Heart left ventricle (tissue), 13 donors: ENCODE data around the gene BNIP3.

Experiments
- CTCF ChIP-seq, 12 donors: fragments of 200-600 bp; sonication (generic) in 4 of 12; IDR thresholded peaks; one replicate each; pipeline versions ENCODE4 v1.5.0 to v1.8.0; 2018 to 2022; ENCODE audit warnings: antibody characterized with exemption in 12 of 12, mild to moderate bottlenecking in 5 of 12
- POLR2A ChIP-seq, 2 donors: fragments of 450-650 bp; IDR thresholded peaks; one replicate each; pipeline ENCODE4 v1.6.1; 2017; ENCODE audit warnings: antibody characterized with exemption in 2 of 2, mild to moderate bottlenecking in 2 of 2, moderate library complexity in 2 of 2
- donor health status: ischemic (EF 13 %, LVEDD 7.1; RV severe dilation, severe dysfunction).
- donor health status: DM: no; HTN: yes; CAD: no.
- donor health status: DM: no; HTN: no; CAD: no.
- donor health status: ischemic (EF 25% LVEDD 6.9; RV normal size, moderate dysfunction).
- donor health status: ischemic (EF 25% LVEDD 5.7; RV mildly dilated, moderate dysfunction).
- donor health status: ischemic (EF 35%, LVEDD 5.7; RV mildly dilated, moderate dysfunction).
- donor health status: nonischemic (EF 11% LVEDD 7.7; RV severe dilation, severe dysfunction).
- donor health status: DM: yes; HTN: yes; CAD: no.
- donor health status: PGD.
- donor health status: ischemic (EF 29% LVEDD 5.4; RV normal size, mild dysfunction).
- donor health status: nonischemic (EF 23%, LVEDD 6.1; RV moderate dilation, normal function).

DNA sequence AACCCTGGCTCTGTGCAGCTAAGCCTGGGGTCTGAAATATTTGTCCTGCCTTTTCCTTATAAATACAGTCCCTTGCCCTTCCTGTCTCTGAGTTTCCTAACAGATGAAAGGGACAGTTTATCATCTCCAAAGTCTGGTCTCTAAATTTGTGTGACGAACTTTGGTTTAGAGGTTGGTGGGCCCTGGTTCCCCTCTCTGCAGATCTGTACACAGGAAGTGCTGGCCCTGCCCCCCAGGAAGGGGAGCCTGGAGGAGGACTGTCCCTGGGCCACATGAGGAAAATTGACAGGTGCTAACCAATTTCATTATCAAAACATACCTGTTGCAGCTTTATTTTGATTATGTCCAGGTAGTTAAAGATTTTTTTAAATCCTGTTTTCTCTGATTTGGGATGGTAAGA lies 46.5 kb downstream of the BNIP3 start:
- TF ChIP-seq CTCF (IDR thresholded peaks at IDR 0.05) (no peak), POLR2A (IDR thresholded peaks at IDR 0.05) (no peak)
